Measurements from ENCODE around the gene CCNK.

DNA sequence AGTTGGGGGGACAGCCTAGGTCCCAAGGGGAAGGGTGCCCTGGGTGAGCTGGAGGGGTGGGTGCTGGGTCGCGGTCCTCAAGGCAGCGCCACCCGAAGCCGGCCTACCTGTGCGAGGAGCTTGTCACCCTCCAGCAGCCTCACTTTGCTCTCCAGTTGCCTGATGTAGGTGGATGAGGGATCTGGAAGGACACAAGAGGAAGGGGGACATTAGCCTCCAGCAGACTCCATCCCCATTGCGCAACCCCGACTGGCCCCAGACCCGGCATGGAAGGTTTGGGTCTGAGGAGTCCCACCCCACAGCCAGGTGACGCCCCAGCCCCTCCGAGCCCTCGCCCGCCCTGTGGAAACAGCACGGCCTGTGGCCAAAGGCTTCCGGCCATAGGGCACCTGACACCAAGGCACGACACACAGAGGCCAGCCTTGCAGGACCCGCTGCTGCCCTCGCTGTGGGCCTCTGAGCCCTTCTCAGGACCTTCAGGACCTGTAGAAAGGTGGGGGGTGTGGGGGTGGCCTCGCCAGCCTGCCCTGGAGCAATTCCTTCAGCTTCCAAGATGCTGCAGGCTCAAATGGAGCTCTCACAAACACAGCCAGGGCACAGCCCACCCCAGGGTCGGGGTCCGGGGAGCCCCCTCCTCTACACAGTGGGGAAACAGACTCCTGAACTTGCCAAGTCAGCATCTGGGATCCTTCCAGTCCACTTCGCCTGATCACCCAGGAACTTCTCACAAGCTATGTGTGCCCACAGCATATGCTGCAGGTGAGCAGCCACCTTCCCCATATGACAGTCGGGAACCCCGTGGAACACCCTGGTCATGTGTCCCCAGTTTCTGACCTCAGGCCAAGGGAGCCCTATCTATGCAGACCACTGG lies 54.9 kb downstream of the CCNK start:
- TF ChIP-seq, protein P1, sequence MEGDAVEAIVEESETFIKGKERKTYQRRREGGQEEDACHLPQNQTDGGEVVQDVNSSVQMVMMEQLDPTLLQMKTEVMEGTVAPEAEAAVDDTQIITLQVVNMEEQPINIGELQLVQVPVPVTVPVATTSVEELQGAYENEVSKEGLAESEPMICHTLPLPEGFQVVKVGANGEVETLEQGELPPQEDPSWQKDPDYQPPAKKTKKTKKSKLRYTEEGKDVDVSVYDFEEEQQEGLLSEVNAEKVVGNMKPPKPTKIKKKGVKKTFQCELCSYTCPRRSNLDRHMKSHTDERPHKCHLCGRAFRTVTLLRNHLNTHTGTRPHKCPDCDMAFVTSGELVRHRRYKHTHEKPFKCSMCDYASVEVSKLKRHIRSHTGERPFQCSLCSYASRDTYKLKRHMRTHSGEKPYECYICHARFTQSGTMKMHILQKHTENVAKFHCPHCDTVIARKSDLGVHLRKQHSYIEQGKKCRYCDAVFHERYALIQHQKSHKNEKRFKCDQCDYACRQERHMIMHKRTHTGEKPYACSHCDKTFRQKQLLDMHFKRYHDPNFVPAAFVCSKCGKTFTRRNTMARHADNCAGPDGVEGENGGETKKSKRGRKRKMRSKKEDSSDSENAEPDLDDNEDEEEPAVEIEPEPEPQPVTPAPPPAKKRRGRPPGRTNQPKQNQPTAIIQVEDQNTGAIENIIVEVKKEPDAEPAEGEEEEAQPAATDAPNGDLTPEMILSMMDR (IDR thresholded peaks at IDR 0.05; ENCODE audit: low read depth, low read length), result no peak
- no peak for TF ChIP-seq EZH2phosphoT487 (IDR thresholded peaks at IDR 0.05; ENCODE audit: low read depth)

Data from OCI-LY3 (cell line).